GM12878 (cell line): ENCODE measurements around the gene C18orf63. TPM values are rescaled to one million over a fixed set of nuclear protein-coding genes. Genes with fewer than 3 reads are reported as not detected.
"Not testable (repeated sequence)": the region's sequence is repeated elsewhere in the genome, so short reads cannot be mapped to it uniquely, and the experiment has no call there.

ENCODE experiments used
- ATAC-seq: fragments of 200-7000 bp; cut with Tn5 transposase; 3 replicates; pipeline ENCODE4 v1.9.1; 2020; ENCODE audit warnings: mild to moderate bottlenecking, moderate library complexity
- BruUV-seq: library from RNA; stranded (reverse); fragments of 400-500 nt; replicated peaks from 2 replicates; lab custom pipeline; 2021; lab: Mats Ljungman, UMichigan
- CTCF ChIA-PET: fragments of 300-600 bp; sonication (Branson Sonifier 250); formaldehyde crosslinking; extraction: SDS; loops from one replicate; lab custom pipeline; 2021; ENCODE audit warnings: inconsistent platforms; lab: Yijun Ruan, JAX
- POLR2A ChIA-PET: fragments of 350-600 bp; formaldehyde crosslinking; extraction: SDS; loops from one replicate; lab custom pipeline; 2021; ENCODE audit warnings: inconsistent platforms; lab: Charles Lee
- RAD21 ChIA-PET: fragments of 300-600 bp; sonication (Branson Sonifier 250); formaldehyde crosslinking; loops from one replicate; lab custom pipeline; 2023; ENCODE audit warnings: antibody characterized with exemption; ENCODE audit not compliant: unreplicated experiment; lab: Charles Lee
- SMC1A ChIA-PET: fragments of 300-600 bp; sonication (Branson Sonifier 250); formaldehyde crosslinking; loops from one replicate; lab custom pipeline; 2023; ENCODE audit not compliant: unreplicated experiment, uncharacterized antibody; lab: Charles Lee
- DNase-seq: peaks from one replicate; pipeline ENCODE4 v3.0.0-alpha.2; 2011; ENCODE audit warnings: low read depth, low spot score
- FAIRE-seq: peaks from 3 replicates; lab custom pipeline; 2011; peaks lifted over from hg19 to GRCh38; lab: Jason Lieb, UNC
- H2AFZ ChIP-seq: 2 replicates; pipeline ENCODE4 v1.6.0; 2011; ENCODE audit warnings: low read depth, low read length, control low read depth; ENCODE audit not compliant: control insufficient read depth
- H3K27ac ChIP-seq: 2 replicates; pipeline ENCODE4 v1.5.1; 2011; ENCODE audit warnings: control low read depth; ENCODE audit not compliant: control insufficient read depth, insufficient read depth
- H3K27me3 ChIP-seq, 2 experiments: replicated peaks in 1 of 2; 2 replicates each; pipeline versions ENCODE4 v1.6.0 to v1.6.1; 2011; ENCODE audit warnings: low read length in 1 of 2; ENCODE audit not compliant: control insufficient read depth in 2 of 2, insufficient read depth in 2 of 2
- H3K36me3 ChIP-seq, 2 experiments: 2 replicates each; pipeline ENCODE4 v1.5.1; 2011; ENCODE audit warnings: low read length in 1 of 2; ENCODE audit not compliant: control insufficient read depth in 2 of 2, insufficient read depth in 2 of 2
- H3K4me1 ChIP-seq: 2 replicates; pipeline ENCODE4 v1.6.1; 2011; ENCODE audit warnings: mild to moderate bottlenecking, low read length, moderate library complexity, mixed read lengths; ENCODE audit not compliant: control insufficient read depth, insufficient read depth
- H3K4me2 ChIP-seq: 2 replicates; pipeline ENCODE4 v1.6.0; 2011; ENCODE audit warnings: control low read depth; ENCODE audit not compliant: control insufficient read depth, insufficient read depth
- H3K4me3 ChIP-seq: fragments of 200-600 bp; sonication (generic); 2 replicates; pipeline ENCODE4 v1.5.1; 2016
- H3K79me2 ChIP-seq: 2 replicates; pipeline ENCODE4 v1.6.0; 2011; ENCODE audit warnings: low read length; ENCODE audit not compliant: control insufficient read depth, insufficient read depth
- H3K9ac ChIP-seq: 2 replicates; pipeline ENCODE4 v1.8.0; 2011; ENCODE audit warnings: low read length, control low read depth, mixed read lengths; ENCODE audit not compliant: control insufficient read depth, insufficient read depth
- H3K9me3 ChIP-seq: replicated peaks from 3 replicates; pipeline ENCODE4 v1.5.1; 2011; ENCODE audit warnings: mild to moderate bottlenecking, low read length; ENCODE audit not compliant: control insufficient read depth, insufficient read depth
- H4K20me1 ChIP-seq: 2 replicates; pipeline ENCODE4 v1.6.0; 2011; ENCODE audit not compliant: control insufficient read depth, insufficient read depth
- BCL11A ChIP-seq: IDR thresholded peaks from 2 replicates; pipeline ENCODE4 v1.6.1; 2011; ENCODE audit warnings: low read depth, low read length
- FOXK2 ChIP-seq: fragments of 450-650 bp; IDR thresholded peaks from 2 replicates; pipeline ENCODE4 v1.6.1; 2017; ENCODE audit warnings: mild to moderate bottlenecking, moderate library complexity
- SMARCA5 ChIP-seq: fragments of 450-650 bp; IDR thresholded peaks from 2 replicates; pipeline ENCODE4 v1.6.1; 2017; ENCODE audit warnings: mild to moderate bottlenecking
- ZBED1 ChIP-seq: IDR thresholded peaks from 2 replicates; pipeline ENCODE4 v1.6.1; 2016; ENCODE audit warnings: borderline replicate concordance
- WGBS: methylation state at CpG from one replicate; pipeline ENCODE4 v1.1.6; 2016; ENCODE audit warnings: low lambda C conversion rate; ENCODE audit not compliant: insufficient replicate concordance, insufficient coverage; ENCODE audit errors: missing lambda C conversion rate; 5-methylcytosine and 5-hydroxymethylcytosine counted together
- in situ Hi-C: fragments of 300-500 bp; cut with MboI; formaldehyde crosslinking; loops from 9 replicates; pipeline ENCODE4 v1.14.3; 2018; ENCODE audit warnings: mixed read lengths
- intact Hi-C: fragments of 100-400 bp; cut with micrococcal nuclease; formaldehyde crosslinking; loops from one replicate; pipeline ENCODE4 v1.14.2; 2022; ENCODE audit not compliant: unreplicated experiment
- polyA plus RNA-seq, 11 experiments: library from polyadenylated mRNA; depleted of rRNA in 4 of 11; unstranded in 6 of 11; stranded (reverse) in 5 of 11; fragments of >200 nt; fragmentation: Nextera tagmentation in 4 of 11; fragmentation: Illumina TruSeq in 1 of 11; extraction: Ambion mirVana in 4 of 11; extraction: Trizol in 1 of 11; gene quantifications; 1 replicate in 1 of 11; 2 replicates in 10 of 11; pipeline versions ENCODE4 v1.2.1 to v1.2.3, GENCODE V29; 2011 to 2016; ENCODE audit warnings: inconsistent platforms in 2 of 11, missing spikeins in 2 of 11, low read depth in 1 of 11
- total RNA-seq, 4 experiments: library from RNA; depleted of rRNA in 3 of 4; stranded (reverse); fragments of >200 nt in 3 of 4; fragmentation: Illumina TruSeq in 1 of 4; extraction: Trizol in 1 of 4; gene quantifications; 2 replicates each; pipeline versions ENCODE4 v1.2.1 to v1.2.3, GENCODE V29; 2013 to 2021

C18orf63 gene
- total and polyA plus RNA-seq, 10 of the 15 experiments (the other 5 are each of a cell fraction or from before 2014, with no cell fraction given) = not detected

- Histone ChIP-seq H3K27me3 (no peaks in the 10 kb centered on the region; a peak in 1 of 4 replicates), H3K9me3 (no peaks in the 10 kb centered on the region), H2AFZ (no peak overlapping the region), H4K20me1 (no peaks in the 10 kb centered on the region), H3K4me2 (no peak overlapping the region), H3K27ac (no peak overlapping the region), H3K4me1 (no peaks in the 10 kb centered on the region), H3K9ac (no peak overlapping the region), H3K36me3 (no peaks in the 10 kb centered on the region), H3K4me3 (no peak overlapping the region), H3K79me2 (no peaks in the 10 kb centered on the region)
- POLR2A ChIA-PET = no interaction called here
- ATAC-seq (no peak), FAIRE-seq (no peak), DNase-seq (no peak)
- TF ChIP-seq BCL11A (no peak), SMARCA5 (no peak), FOXK2 (no peak), ZBED1 (no peak)
- in situ Hi-C loops = no loop called here
- RAD21 ChIA-PET = no interaction called here
- 35% methylated on average over 2 of the region's 2 CpGs for WGBS
- CTCF ChIA-PET = no interaction called here
- intact Hi-C loops = no loop called here
- BruUV-seq = no TSS peak
- SMC1A ChIA-PET = interaction anchor here (1.1 kb wide), 1 partner anchor 86 kb away, joined by 3 read pairs; no protein-coding TSS in a partner anchor
Observed at GRCh38 chr18:74326231-74326630, 10.6 kb downstream of the C18orf63 start.

GRCh38 chr18:74326791-74327190 lies 11.2 kb downstream of the C18orf63 start:
- FAIRE-seq, H3K4me3 ChIP-seq, H3K9me3 ChIP-seq, H3K9ac ChIP-seq, H2AFZ ChIP-seq, H3K4me2 ChIP-seq, POLR2A ChIA-PET, in situ Hi-C loops, H3K79me2 ChIP-seq, H3K27ac ChIP-seq, H3K27me3 ChIP-seq, BruUV-seq, intact Hi-C loops, CTCF ChIA-PET, DNase-seq, RAD21 ChIA-PET, ATAC-seq, H4K20me1 ChIP-seq, H3K4me1 ChIP-seq, H3K36me3 ChIP-seq: not testable (repeated sequence)
- 81% methylated on average over 3 of the region's 3 CpGs for WGBS
- SMC1A ChIA-PET = interaction anchor here (1.1 kb wide), 1 partner anchor 86 kb away, joined by 3 read pairs; no protein-coding TSS in a partner anchor
